HepG2 (cell line): ENCODE results near the gene NXT1. TPM values are rescaled to one million over a fixed set of nuclear protein-coding genes. Genes with fewer than 3 reads are reported as not detected.
A peak's percentile ranks its signal among the peaks of the same experiment; 100 is the strongest.

Experiments
- AHR ChIP-seq: IDR thresholded peaks from 2 replicates; pipeline ENCODE4 v1.6.1; 2018; ENCODE audit warnings: missing genetic modification reagents, missing compliant biosample characterization
- DDIT3 ChIP-seq: sonication (generic); formaldehyde crosslinking; IDR thresholded peaks from 2 replicates; pipeline ENCODE4 v1.4.0; 2020; ENCODE audit warnings: mild to moderate bottlenecking, missing genetic modification reagents
- EP300 ChIP-seq, 3 experiments: sonication (generic) in 1 of 3; formaldehyde crosslinking in 1 of 3; IDR thresholded peaks; 2 replicates each; pipeline versions ENCODE4 v1.5.1 to v1.6.1; 2011 to 2020; ENCODE audit warnings: low read depth in 2 of 3, low read length in 2 of 3, borderline replicate concordance in 1 of 3, improper control_type of control experiment in 1 of 3, mild to moderate bottlenecking in 1 of 3, missing genetic modification reagents in 1 of 3, moderate library complexity in 1 of 3
- HES4 ChIP-seq: sonication (generic); formaldehyde crosslinking; IDR thresholded peaks from 2 replicates; pipeline ENCODE4 v1.9.0; 2021; ENCODE audit warnings: mild to moderate bottlenecking, missing genetic modification reagents, borderline replicate concordance
- ISL2 ChIP-seq: sonication (generic); formaldehyde crosslinking; IDR thresholded peaks from 2 replicates; pipeline ENCODE4 v1.5.0; 2020; ENCODE audit warnings: missing genetic modification reagents
- MAF1 ChIP-seq: sonication (generic); formaldehyde crosslinking; IDR thresholded peaks from 2 replicates; pipeline ENCODE4 v1.5.0; 2020; ENCODE audit warnings: missing genetic modification reagents, borderline replicate concordance
- SALL2 ChIP-seq: sonication (generic); formaldehyde crosslinking; IDR thresholded peaks from 2 replicates; pipeline ENCODE4 v1.8.1; 2023; ENCODE audit warnings: mild to moderate bottlenecking, missing genetic modification reagents, inconsistent platforms
- SAP130 ChIP-seq: IDR thresholded peaks from 2 replicates; pipeline ENCODE4 v1.6.1; 2016; ENCODE audit warnings: low read depth
- SMAD3 ChIP-seq: sonication (generic); formaldehyde crosslinking; IDR thresholded peaks from 2 replicates; pipeline ENCODE4 v1.4.0; 2020; ENCODE audit warnings: missing genetic modification reagents
- SMC3 ChIP-seq: IDR thresholded peaks from 2 replicates; pipeline ENCODE4 v1.6.1; 2011; ENCODE audit warnings: low read length, improper control_type of control experiment
- SRY ChIP-seq: sonication (generic); formaldehyde crosslinking; IDR thresholded peaks from 2 replicates; pipeline ENCODE4 v1.8.0; 2022; ENCODE audit warnings: mild to moderate bottlenecking, missing genetic modification reagents
- ZFP62 ChIP-seq: sonication (generic); formaldehyde crosslinking; IDR thresholded peaks from 2 replicates; pipeline ENCODE4 v1.4.0; 2020; ENCODE audit warnings: missing genetic modification reagents
- ZNF547 ChIP-seq: sonication (generic); formaldehyde crosslinking; IDR thresholded peaks from 2 replicates; pipeline ENCODE4 v1.5.1; 2020; ENCODE audit warnings: mild to moderate bottlenecking, missing genetic modification reagents
- ZNF556 ChIP-seq: sonication (generic); formaldehyde crosslinking; IDR thresholded peaks from 2 replicates; pipeline ENCODE4 v1.4.0; 2020; ENCODE audit warnings: mild to moderate bottlenecking, missing genetic modification reagents, borderline replicate concordance
- ZNF720 ChIP-seq: sonication (generic); formaldehyde crosslinking; IDR thresholded peaks from 2 replicates; pipeline ENCODE4 v1.4.0; 2020; ENCODE audit warnings: missing genetic modification reagents
- ZSCAN30 ChIP-seq: sonication (generic); formaldehyde crosslinking; IDR thresholded peaks from 2 replicates; pipeline ENCODE4 v1.5.0; 2020; ENCODE audit warnings: mild to moderate bottlenecking, missing genetic modification reagents
- polyA plus RNA-seq, 8 experiments: library from polyadenylated mRNA; depleted of rRNA in 3 of 8; stranded (reverse) in 7 of 8; unstranded in 1 of 8; fragments of >200 nt; fragmentation: Illumina TruSeq in 4 of 8; extraction: Trizol in 4 of 8; gene quantifications; 2 replicates each; pipeline versions ENCODE4 v1.2.1 to v1.2.3, GENCODE V29; 2011 to 2016; ENCODE audit warnings: low read depth in 4 of 8, missing spikeins in 1 of 8, mixed read lengths in 1 of 8; ENCODE audit not compliant: insufficient read depth in 1 of 8
- total RNA-seq, 5 experiments: library from RNA; depleted of rRNA; stranded (reverse); fragments of >200 nt; fragmentation: Illumina TruSeq; extraction: Trizol; gene quantifications; 2 replicates each; pipeline ENCODE4 v1.2.3, GENCODE V29; 2016; ENCODE audit warnings: low read depth in 1 of 5
- TF ChIP-seq, protein P1 (sequence below): sonication (generic); formaldehyde crosslinking; IDR thresholded peaks from 2 replicates; pipeline ENCODE4 v1.5.1; 2020; ENCODE audit warnings: mild to moderate bottlenecking, missing genetic modification reagents, moderate library complexity
- TF ChIP-seq, protein P2 (sequence below): sonication (generic); formaldehyde crosslinking; IDR thresholded peaks from 2 replicates; pipeline ENCODE4 v1.4.0; 2020; ENCODE audit warnings: mild to moderate bottlenecking, missing genetic modification reagents

The NXT1 gene
- total and polyA plus RNA-seq, 2 of the 13 experiments (the other 11 are each of a cell fraction or from before 2014, with no cell fraction given) = 35.6 to 65.9 TPM

DNA sequence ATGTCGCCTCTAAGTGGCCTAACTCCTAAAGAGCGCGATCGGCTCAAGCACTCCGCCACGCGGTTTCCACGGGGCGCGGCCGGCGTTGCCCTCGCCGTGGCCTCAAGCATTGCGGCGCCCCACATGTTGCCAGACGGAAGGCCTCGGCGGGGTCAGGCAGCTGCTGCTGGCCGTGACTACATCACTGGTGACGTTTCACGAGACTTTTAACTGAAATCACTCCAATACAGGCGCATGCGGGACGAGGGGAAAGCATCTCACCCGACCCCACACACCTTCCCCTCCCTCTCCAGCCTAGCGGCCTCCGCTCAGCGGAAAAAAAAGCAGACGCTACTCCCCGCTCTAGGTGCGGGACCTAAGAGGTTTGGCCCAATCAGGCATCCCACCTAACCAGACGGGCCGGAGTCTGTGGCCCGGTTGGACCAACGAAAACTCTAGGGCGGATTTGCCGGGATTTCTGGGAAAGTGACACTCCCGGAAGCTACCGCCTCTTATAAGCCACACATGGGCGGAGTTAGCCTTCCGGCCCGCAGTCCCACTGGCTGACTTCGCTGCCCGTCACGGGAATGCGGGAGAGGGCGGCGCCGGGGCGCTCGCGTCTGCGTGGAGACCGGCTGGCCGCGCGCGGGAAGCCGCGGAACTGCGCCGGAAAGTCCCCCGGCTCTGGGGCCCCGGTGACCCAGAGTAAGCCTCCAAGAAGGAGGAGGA lies at the start of gene NXT1 (continued):
- TF ChIP-seq, protein P1, sequence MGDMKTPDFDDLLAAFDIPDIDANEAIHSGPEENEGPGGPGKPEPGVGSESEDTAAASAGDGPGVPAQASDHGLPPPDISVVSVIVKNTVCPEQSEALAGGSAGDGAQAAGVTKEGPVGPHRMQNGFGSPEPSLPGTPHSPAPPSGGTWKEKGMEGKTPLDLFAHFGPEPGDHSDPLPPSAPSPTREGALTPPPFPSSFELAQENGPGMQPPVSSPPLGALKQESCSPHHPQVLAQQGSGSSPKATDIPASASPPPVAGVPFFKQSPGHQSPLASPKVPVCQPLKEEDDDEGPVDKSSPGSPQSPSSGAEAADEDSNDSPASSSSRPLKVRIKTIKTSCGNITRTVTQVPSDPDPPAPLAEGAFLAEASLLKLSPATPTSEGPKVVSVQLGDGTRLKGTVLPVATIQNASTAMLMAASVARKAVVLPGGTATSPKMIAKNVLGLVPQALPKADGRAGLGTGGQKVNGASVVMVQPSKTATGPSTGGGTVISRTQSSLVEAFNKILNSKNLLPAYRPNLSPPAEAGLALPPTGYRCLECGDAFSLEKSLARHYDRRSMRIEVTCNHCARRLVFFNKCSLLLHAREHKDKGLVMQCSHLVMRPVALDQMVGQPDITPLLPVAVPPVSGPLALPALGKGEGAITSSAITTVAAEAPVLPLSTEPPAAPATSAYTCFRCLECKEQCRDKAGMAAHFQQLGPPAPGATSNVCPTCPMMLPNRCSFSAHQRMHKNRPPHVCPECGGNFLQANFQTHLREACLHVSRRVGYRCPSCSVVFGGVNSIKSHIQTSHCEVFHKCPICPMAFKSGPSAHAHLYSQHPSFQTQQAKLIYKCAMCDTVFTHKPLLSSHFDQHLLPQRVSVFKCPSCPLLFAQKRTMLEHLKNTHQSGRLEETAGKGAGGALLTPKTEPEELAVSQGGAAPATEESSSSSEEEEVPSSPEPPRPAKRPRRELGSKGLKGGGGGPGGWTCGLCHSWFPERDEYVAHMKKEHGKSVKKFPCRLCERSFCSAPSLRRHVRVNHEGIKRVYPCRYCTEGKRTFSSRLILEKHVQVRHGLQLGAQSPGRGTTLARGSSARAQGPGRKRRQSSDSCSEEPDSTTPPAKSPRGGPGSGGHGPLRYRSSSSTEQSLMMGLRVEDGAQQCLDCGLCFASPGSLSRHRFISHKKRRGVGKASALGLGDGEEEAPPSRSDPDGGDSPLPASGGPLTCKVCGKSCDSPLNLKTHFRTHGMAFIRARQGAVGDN (CRISPR knock-in tag) = peak; percentile 97
- no peak for TF ChIP-seq SMC3
- peak; percentile 71; the same call in 1 of the 2 replicates for TF ChIP-seq ZSCAN30 (CRISPR knock-in tag)
- no peak; the same call in 1 of the 2 replicates for TF ChIP-seq MAF1 (CRISPR knock-in tag)
- peak in 1 of 2 experiments; percentile 26; a peak in 1 of 4 replicates for TF ChIP-seq EP300 (IDR thresholded peaks at IDR 0.05; ENCODE audit: low read depth in 2 of 2, low read length in 2 of 2)
- TF ChIP-seq EP300 (CRISPR knock-in tag; IDR thresholded peaks at IDR 0.05; ENCODE audit: borderline replicate concordance) = peak; percentile 60
- TF ChIP-seq AHR (CRISPR knock-in tag) = peak; percentile 93; the same call in 1 of the 2 replicates
- no peak for TF ChIP-seq ZFP62 (CRISPR knock-in tag)
- peak; percentile 56; the same call in 1 of the 2 replicates for TF ChIP-seq SALL2
- no peak for TF ChIP-seq DDIT3 (CRISPR knock-in tag)
- TF ChIP-seq SMAD3 (CRISPR knock-in tag) = 0 out of 2 replicates have a peak, but pooled peaks have one; percentile 14
- peak; percentile 90 for TF ChIP-seq HES4 (CRISPR knock-in tag)
- peak; percentile 96 for TF ChIP-seq ZNF720
- peak; percentile 73 for TF ChIP-seq SAP130
- no peak; the same call in none of the 2 replicates for TF ChIP-seq ZNF547 (CRISPR knock-in tag)
- TF ChIP-seq ISL2 (CRISPR knock-in tag) = peak; percentile 44; the same call in 1 of the 2 replicates
- peak; percentile 68 for TF ChIP-seq ZNF556 (CRISPR knock-in tag)
- TF ChIP-seq SRY (CRISPR knock-in tag) = peak; percentile 97
- TF ChIP-seq, protein P2, sequence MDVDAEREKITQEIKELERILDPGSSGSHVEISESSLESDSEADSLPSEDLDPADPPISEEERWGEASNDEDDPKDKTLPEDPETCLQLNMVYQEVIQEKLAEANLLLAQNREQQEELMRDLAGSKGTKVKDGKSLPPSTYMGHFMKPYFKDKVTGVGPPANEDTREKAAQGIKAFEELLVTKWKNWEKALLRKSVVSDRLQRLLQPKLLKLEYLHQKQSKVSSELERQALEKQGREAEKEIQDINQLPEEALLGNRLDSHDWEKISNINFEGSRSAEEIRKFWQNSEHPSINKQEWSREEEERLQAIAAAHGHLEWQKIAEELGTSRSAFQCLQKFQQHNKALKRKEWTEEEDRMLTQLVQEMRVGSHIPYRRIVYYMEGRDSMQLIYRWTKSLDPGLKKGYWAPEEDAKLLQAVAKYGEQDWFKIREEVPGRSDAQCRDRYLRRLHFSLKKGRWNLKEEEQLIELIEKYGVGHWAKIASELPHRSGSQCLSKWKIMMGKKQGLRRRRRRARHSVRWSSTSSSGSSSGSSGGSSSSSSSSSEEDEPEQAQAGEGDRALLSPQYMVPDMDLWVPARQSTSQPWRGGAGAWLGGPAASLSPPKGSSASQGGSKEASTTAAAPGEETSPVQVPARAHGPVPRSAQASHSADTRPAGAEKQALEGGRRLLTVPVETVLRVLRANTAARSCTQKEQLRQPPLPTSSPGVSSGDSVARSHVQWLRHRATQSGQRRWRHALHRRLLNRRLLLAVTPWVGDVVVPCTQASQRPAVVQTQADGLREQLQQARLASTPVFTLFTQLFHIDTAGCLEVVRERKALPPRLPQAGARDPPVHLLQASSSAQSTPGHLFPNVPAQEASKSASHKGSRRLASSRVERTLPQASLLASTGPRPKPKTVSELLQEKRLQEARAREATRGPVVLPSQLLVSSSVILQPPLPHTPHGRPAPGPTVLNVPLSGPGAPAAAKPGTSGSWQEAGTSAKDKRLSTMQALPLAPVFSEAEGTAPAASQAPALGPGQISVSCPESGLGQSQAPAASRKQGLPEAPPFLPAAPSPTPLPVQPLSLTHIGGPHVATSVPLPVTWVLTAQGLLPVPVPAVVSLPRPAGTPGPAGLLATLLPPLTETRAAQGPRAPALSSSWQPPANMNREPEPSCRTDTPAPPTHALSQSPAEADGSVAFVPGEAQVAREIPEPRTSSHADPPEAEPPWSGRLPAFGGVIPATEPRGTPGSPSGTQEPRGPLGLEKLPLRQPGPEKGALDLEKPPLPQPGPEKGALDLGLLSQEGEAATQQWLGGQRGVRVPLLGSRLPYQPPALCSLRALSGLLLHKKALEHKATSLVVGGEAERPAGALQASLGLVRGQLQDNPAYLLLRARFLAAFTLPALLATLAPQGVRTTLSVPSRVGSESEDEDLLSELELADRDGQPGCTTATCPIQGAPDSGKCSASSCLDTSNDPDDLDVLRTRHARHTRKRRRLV = peak; percentile 72
